ENCODE results near the gene DSTYK.
"Not testable (repeated sequence)": the region's sequence is repeated elsewhere in the genome, so short reads cannot be mapped to it uniquely, and the experiment has no call there.

DSTYK gene

GRCh38 chr1:205158048-205158616, 53.4 kb downstream of the DSTYK start:
- Histone ChIP-seq H3K27me3 (ENCODE audit: control insufficient read depth, insufficient read depth, low read length) (no peaks in the 10 kb centered on the region), H3K9ac (ENCODE audit: low read length) (no peak overlapping the region), H3K4me3 (ENCODE audit: low read length) (no peak overlapping the region), H3K4me1 (ENCODE audit: control insufficient read depth, low read depth, low read length) (no peaks in the 10 kb centered on the region), H3K27ac (ENCODE audit: low read length) (no peak overlapping the region), H3K36me3 (ENCODE audit: control insufficient read depth, low read depth, low read length) (peaks cover 65% of the 10 kb centered on the region), H3K9me3 (ENCODE audit: control insufficient read depth, low read depth, low read length) (peaks cover 15% of the 10 kb centered on the region)

DNA sequence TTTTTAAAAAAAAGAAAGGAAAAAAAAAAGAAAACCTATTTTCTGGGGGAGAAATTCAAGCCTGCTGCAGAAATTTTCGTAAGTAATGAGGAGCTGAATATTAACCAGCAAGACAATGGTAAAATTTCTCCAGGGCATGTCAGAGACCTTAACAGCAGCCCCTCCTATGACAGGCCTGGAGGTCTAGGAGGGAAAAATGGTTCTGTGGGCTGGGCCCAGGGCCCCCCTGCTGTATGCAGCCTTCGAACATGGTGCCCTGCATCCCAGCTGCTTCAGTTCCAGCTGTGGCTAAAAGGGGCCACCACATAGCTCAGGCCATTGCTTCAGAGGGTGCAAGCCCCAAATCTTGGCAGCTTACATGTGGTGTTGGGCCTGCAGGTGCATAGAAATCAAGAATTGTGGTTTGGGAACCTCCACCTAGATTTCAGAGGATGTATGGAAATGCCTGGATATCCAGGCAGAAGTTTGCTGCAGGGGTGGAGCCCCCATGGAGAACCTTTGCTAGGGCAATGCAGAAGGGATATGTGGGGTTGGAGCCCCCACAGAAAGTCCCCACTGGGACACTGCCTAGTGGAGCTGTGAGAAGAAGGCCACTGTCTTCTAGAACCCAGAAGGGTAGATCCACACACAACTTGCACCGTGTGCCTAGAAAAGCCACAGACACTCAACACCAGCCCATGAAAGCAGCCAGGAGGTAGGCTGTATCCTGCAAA, 55.7 kb downstream of the DSTYK start:
- H3K27me3 ChIP-seq (ENCODE audit: control insufficient read depth, insufficient read depth, low read length); H3K9ac ChIP-seq (ENCODE audit: low read length); H3K4me1 ChIP-seq (ENCODE audit: control insufficient read depth, low read depth, low read length); H3K27ac ChIP-seq (ENCODE audit: low read length); H3K4me3 ChIP-seq (ENCODE audit: low read length): not testable (repeated sequence)
- H3K36me3 ChIP-seq (ENCODE audit: control insufficient read depth, low read depth, low read length) = peaks cover 51% of the 10 kb centered on the region
- peaks cover 15% of the 10 kb centered on the region for H3K9me3 ChIP-seq (ENCODE audit: control insufficient read depth, low read depth, low read length)

GRCh38 chr1:205152505-205152904, 59.0 kb downstream of the DSTYK start:
- peaks cover 15% of the 10 kb centered on the region for H3K9me3 ChIP-seq (ENCODE audit: control insufficient read depth, low read depth, low read length)
- no peaks in the 10 kb centered on the region for H3K27me3 ChIP-seq (ENCODE audit: control insufficient read depth, insufficient read depth, low read length)
- H3K36me3 ChIP-seq (ENCODE audit: control insufficient read depth, low read depth, low read length) = peaks cover 37% of the 10 kb centered on the region
- H3K9ac ChIP-seq (ENCODE audit: low read length) = no peak overlapping the region
- no peaks in the 10 kb centered on the region for H3K4me1 ChIP-seq (ENCODE audit: control insufficient read depth, low read depth, low read length)
- H3K27ac ChIP-seq (ENCODE audit: low read length) = no peak overlapping the region
- H3K4me3 ChIP-seq (ENCODE audit: low read length) = no peak overlapping the region

GRCh38 chr1:205150651-205151428, 60.7 kb downstream of the DSTYK start:
- no peaks in the 10 kb centered on the region for H3K27me3 ChIP-seq (ENCODE audit: control insufficient read depth, insufficient read depth, low read length)
- H3K36me3 ChIP-seq (ENCODE audit: control insufficient read depth, low read depth, low read length) = peaks cover 27% of the 10 kb centered on the region
- no peaks in the 10 kb centered on the region for H3K4me1 ChIP-seq (ENCODE audit: control insufficient read depth, low read depth, low read length)
- peaks cover 3% of the 10 kb centered on the region for H3K9me3 ChIP-seq (ENCODE audit: control insufficient read depth, low read depth, low read length)
- H3K4me3 ChIP-seq (ENCODE audit: low read length) = no peak overlapping the region
- H3K27ac ChIP-seq (ENCODE audit: low read length) = no peak overlapping the region
- no peak overlapping the region for H3K9ac ChIP-seq (ENCODE audit: low read length)

DNA sequence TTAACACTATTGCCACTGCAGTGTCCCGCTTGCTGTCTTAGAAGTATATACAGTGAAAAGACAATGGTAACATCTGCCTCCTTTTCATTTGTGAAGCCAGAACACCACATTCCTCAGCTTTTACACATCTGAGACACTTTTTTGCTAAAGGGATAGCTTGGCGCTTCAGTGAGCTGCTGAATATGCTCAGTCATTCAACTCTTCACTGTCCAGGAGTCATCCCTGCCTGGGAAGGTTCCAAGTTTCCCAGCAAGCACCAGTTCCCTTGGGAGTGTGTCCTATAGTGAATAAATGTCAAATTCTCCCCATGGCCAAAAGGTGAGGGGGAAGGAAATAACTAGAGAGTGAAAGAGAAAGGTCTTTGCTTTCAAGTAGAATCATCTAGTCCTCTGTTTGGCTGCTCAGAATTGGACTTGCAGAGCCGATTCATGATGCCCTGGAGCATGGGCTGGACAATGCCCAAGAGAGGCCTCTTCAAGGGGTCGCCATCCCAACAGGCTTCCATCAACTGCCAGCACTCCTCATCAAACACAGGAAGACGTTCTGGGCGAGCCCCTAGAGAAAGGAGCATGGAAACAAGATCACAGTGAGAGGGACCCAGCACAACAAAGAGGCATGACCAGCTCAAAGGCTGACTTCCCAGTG, 64.2 kb downstream of the DSTYK start:
- H3K9me3 ChIP-seq (ENCODE audit: control insufficient read depth, low read depth, low read length) = no peaks in the 10 kb centered on the region
- no peak overlapping the region for H3K9ac ChIP-seq (ENCODE audit: low read length)
- no peak overlapping the region for H3K27ac ChIP-seq (ENCODE audit: low read length)
- H3K4me3 ChIP-seq (ENCODE audit: low read length) = no peak overlapping the region
- no peaks in the 10 kb centered on the region for H3K27me3 ChIP-seq (ENCODE audit: control insufficient read depth, insufficient read depth, low read length)
- no peaks in the 10 kb centered on the region for H3K4me1 ChIP-seq (ENCODE audit: control insufficient read depth, low read depth, low read length)
- H3K36me3 ChIP-seq (ENCODE audit: control insufficient read depth, low read depth, low read length) = peaks cover 21% of the 10 kb centered on the region

GRCh38 chr1:205144751-205145150, 66.8 kb downstream of the DSTYK start:
- Histone ChIP-seq H3K4me1 (ENCODE audit: control insufficient read depth, low read depth, low read length) (no peaks in the 10 kb centered on the region), H3K9me3 (ENCODE audit: control insufficient read depth, low read depth, low read length) (no peaks in the 10 kb centered on the region), H3K27ac (ENCODE audit: low read length) (no peak overlapping the region), H3K9ac (ENCODE audit: low read length) (no peak overlapping the region), H3K36me3 (ENCODE audit: control insufficient read depth, low read depth, low read length) (peaks cover 13% of the 10 kb centered on the region), H3K4me3 (ENCODE audit: low read length) (no peak overlapping the region), H3K27me3 (ENCODE audit: control insufficient read depth, insufficient read depth, low read length) (no peaks in the 10 kb centered on the region)

- Histone ChIP-seq H3K36me3 (ENCODE audit: control insufficient read depth, low read depth, low read length) (peaks cover 13% of the 10 kb centered on the region), H3K4me1 (ENCODE audit: control insufficient read depth, low read depth, low read length) (no peaks in the 10 kb centered on the region), H3K4me3 (ENCODE audit: low read length) (no peak overlapping the region), H3K27me3 (ENCODE audit: control insufficient read depth, insufficient read depth, low read length) (no peaks in the 10 kb centered on the region), H3K9me3 (ENCODE audit: control insufficient read depth, low read depth, low read length) (no peaks in the 10 kb centered on the region), H3K27ac (ENCODE audit: low read length) (no peak overlapping the region), H3K9ac (ENCODE audit: low read length) (no peak overlapping the region)
These were observed 67.3 kb downstream of the DSTYK start for GRCh38 chr1:205144046-205144720.

- H3K4me3 ChIP-seq (ENCODE audit: low read length) = no peak overlapping the region
- peaks cover 2% of the 10 kb centered on the region for H3K36me3 ChIP-seq (ENCODE audit: control insufficient read depth, low read depth, low read length)
- H3K27ac ChIP-seq (ENCODE audit: low read length) = no peak overlapping the region
- no peaks in the 10 kb centered on the region for H3K9me3 ChIP-seq (ENCODE audit: control insufficient read depth, low read depth, low read length)
- H3K27me3 ChIP-seq (ENCODE audit: control insufficient read depth, insufficient read depth, low read length) = no peaks in the 10 kb centered on the region
- no peak overlapping the region for H3K9ac ChIP-seq (ENCODE audit: low read length)
- peaks cover 7% of the 10 kb centered on the region for H3K4me1 ChIP-seq (ENCODE audit: control insufficient read depth, low read depth, low read length)
These were observed 69.4 kb downstream of the DSTYK start for GRCh38 chr1:205142102-205142469.

- no peaks in the 10 kb centered on the region for H3K36me3 ChIP-seq (ENCODE audit: control insufficient read depth, low read depth, low read length)
- H3K4me1 ChIP-seq (ENCODE audit: control insufficient read depth, low read depth, low read length) = peaks cover 7% of the 10 kb centered on the region
- H3K27ac ChIP-seq (ENCODE audit: low read length) = no peak overlapping the region
- H3K27me3 ChIP-seq (ENCODE audit: control insufficient read depth, insufficient read depth, low read length) = no peaks in the 10 kb centered on the region
- no peak overlapping the region for H3K4me3 ChIP-seq (ENCODE audit: low read length)
- H3K9me3 ChIP-seq (ENCODE audit: control insufficient read depth, low read depth, low read length) = no peaks in the 10 kb centered on the region
- H3K9ac ChIP-seq (ENCODE audit: low read length) = no peak overlapping the region
These were observed 70.0 kb downstream of the DSTYK start for GRCh38 chr1:205141236-205142101.

DNA sequence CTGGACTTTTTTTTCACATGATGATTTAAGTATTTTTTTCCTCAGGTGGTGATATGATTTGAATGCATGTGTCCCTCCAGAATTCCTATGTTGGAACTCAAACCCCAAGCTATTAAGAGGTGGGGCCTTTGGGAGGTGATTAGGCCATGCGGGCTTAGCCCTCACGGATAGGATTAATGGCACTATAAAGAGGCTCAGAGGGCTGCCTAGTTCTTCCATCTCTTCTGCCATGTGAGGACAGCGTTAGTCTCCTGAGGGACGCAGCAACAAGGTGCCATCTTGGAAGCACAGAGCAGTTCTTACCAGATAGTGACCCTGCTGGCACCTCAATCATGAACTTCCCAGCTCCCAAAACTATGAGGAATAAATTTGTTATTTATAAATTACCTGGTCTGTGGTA, 71.4 kb downstream of the DSTYK start:
- H3K27me3 ChIP-seq (ENCODE audit: control insufficient read depth, insufficient read depth, low read length) = no peaks in the 10 kb centered on the region
- H3K4me3 ChIP-seq (ENCODE audit: low read length) = no peak overlapping the region
- H3K9ac ChIP-seq (ENCODE audit: low read length) = no peak overlapping the region
- no peaks in the 10 kb centered on the region for H3K9me3 ChIP-seq (ENCODE audit: control insufficient read depth, low read depth, low read length)
- no peaks in the 10 kb centered on the region for H3K36me3 ChIP-seq (ENCODE audit: control insufficient read depth, low read depth, low read length)
- no peak overlapping the region for H3K27ac ChIP-seq (ENCODE audit: low read length)
- H3K4me1 ChIP-seq (ENCODE audit: control insufficient read depth, low read depth, low read length) = peaks cover 7% of the 10 kb centered on the region

Data from iPS-18a (cell line).